H1 (cell line): Measurements from ENCODE around the gene EPHA4. TPM values are rescaled to one million over a fixed set of nuclear protein-coding genes. Genes with fewer than 3 reads are reported as not detected.

Experiments
- BRCA1 ChIP-seq: IDR thresholded peaks from 2 replicates; pipeline ENCODE4 v1.6.1; 2012; ENCODE audit warnings: low read depth, low read length, improper control_type of control experiment
- RAD21 ChIP-seq, 2 experiments: IDR thresholded peaks in 1 of 2; conservative IDR thresholded peaks in 1 of 2; 2 replicates each; pipeline ENCODE4 v1.6.1; 2011; ENCODE audit warnings: low read depth in 2 of 2, low read length in 2 of 2, improper control_type of control experiment in 1 of 2, inconsistent platforms in 1 of 2, mild to moderate bottlenecking in 1 of 2, moderate library complexity in 1 of 2
- polyA plus RNA-seq, 7 experiments: library from polyadenylated mRNA; depleted of rRNA in 3 of 7; stranded (reverse) in 5 of 7; unstranded in 2 of 7; fragments of >200 nt in 5 of 7; fragments of 200-250 nt in 2 of 7; gene quantifications; 1 replicate in 5 of 7; 2 replicates in 1 of 7; 4 replicates in 1 of 7; pipeline versions ENCODE4 v1.2.1 to v1.2.3, GENCODE V29; 2011 to 2013; ENCODE audit warnings: missing spikeins in 2 of 7, mixed read lengths in 2 of 7
- total RNA-seq: library from RNA; stranded (reverse); fragmentation: NEBNext Ultra II Directional; extraction: Animal tissue kit (Norgen Biotek cat#: 25700); gene quantifications from 2 replicates; pipeline ENCODE4 v1.2.1, GENCODE V29; 2021

Gene EPHA4
- total and polyA plus RNA-seq, 2 of the 8 experiments (the other 6 are each of a cell fraction or from before 2014, with no cell fraction given): 4.3 to 5.7 TPM

DNA sequence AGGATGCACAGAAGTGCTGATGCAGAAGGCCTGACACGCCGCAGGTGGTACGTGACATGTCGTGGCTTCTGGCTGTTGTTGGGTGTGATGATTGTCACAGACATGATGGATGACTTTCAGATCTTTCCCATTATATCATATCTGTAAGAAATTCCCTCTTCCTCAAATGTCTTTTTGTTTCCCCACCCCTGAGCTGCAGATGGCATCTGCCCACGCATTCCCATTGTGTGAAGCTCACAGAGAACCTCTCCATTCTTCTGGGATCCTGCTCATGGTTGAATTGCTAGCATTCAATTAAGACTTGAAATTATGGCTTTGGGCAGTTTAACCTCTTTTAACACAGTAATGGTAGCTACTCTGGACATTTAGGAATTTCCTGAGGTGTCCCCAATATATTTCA is 28.3 kb upstream of the EPHA4 start (continued):
- TF ChIP-seq RAD21 (IDR thresholded peaks at IDR 0.05 in 1 of 2, conservative IDR thresholded peaks at IDR 0.05 in 1 of 2; ENCODE audit: low read depth in 2 of 2, low read length in 2 of 2): no peak
- no peak for TF ChIP-seq BRCA1
- TF ChIP-seq, all 59 proteins: peak for 0
